OCI-LY3 (cell line): ENCODE data around the gene COX8A.

ENCODE experiments used
- EZH2phosphoT487 ChIP-seq: fragments of 200-600 bp; shearing (Covaris generic); IDR thresholded peaks from 2 replicates; pipeline ENCODE4 v1.6.1; 2018; ENCODE audit warnings: antibody characterized with exemption, mixed run types, low read depth
- TF ChIP-seq, protein P1 (sequence below): fragments of 200-600, 300-600 bp; sonication (generic); IDR thresholded peaks from 2 replicates; pipeline ENCODE4 v1.5.1; 2014; ENCODE audit warnings: antibody characterized with exemption, low read length, low read depth

- TF ChIP-seq, protein P1, sequence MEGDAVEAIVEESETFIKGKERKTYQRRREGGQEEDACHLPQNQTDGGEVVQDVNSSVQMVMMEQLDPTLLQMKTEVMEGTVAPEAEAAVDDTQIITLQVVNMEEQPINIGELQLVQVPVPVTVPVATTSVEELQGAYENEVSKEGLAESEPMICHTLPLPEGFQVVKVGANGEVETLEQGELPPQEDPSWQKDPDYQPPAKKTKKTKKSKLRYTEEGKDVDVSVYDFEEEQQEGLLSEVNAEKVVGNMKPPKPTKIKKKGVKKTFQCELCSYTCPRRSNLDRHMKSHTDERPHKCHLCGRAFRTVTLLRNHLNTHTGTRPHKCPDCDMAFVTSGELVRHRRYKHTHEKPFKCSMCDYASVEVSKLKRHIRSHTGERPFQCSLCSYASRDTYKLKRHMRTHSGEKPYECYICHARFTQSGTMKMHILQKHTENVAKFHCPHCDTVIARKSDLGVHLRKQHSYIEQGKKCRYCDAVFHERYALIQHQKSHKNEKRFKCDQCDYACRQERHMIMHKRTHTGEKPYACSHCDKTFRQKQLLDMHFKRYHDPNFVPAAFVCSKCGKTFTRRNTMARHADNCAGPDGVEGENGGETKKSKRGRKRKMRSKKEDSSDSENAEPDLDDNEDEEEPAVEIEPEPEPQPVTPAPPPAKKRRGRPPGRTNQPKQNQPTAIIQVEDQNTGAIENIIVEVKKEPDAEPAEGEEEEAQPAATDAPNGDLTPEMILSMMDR, result no peak
- no peak for TF ChIP-seq EZH2phosphoT487
Measured at GRCh38 chr11:63942803-63943202, 31.6 kb upstream of the COX8A start.
